Esophagus muscularis mucosa (tissue), 4 donors: ENCODE results near the gene SLC44A4. TPM values are rescaled to one million over a fixed set of nuclear protein-coding genes. Genes with fewer than 3 reads are reported as not detected.
A peak's percentile ranks its signal among the peaks of the same experiment; 100 is the strongest.
"Not testable (repeated sequence)": the region's sequence is repeated elsewhere in the genome, so short reads cannot be mapped to it uniquely, and the experiment has no call there.

Experiments used
- DNase-seq: peaks from one replicate; pipeline ENCODE4 v3.0.0-alpha.2; 2017; ENCODE audit errors: extremely low spot score
- H3K27ac ChIP-seq, 4 donors: fragments of 200-600 bp; sonication (generic); replicated peaks in 1 of 4; 1 replicate in 3 of 4; 2 replicates in 1 of 4; pipeline ENCODE4 v1.5.1; 2016 to 2019; ENCODE audit warnings: mild to moderate bottlenecking in 1 of 4
- H3K27me3 ChIP-seq, 4 donors: fragments of 200-600 bp; sonication (generic); one replicate each; pipeline versions ENCODE4 v1.5.1 to v1.6.0; 2016 to 2019
- H3K36me3 ChIP-seq, 4 donors: fragments of 200-600 bp; sonication (generic); one replicate each; pipeline ENCODE4 v1.5.1; 2016 to 2019
- H3K4me1 ChIP-seq, 4 donors: fragments of 200-600 bp; sonication (generic); one replicate each; pipeline ENCODE4 v1.5.1; 2016 to 2019
- H3K4me3 ChIP-seq, 4 donors: fragments of 200-600 bp; sonication (generic); 1 replicate in 2 of 4; 2 replicates in 2 of 4; pipeline ENCODE4 v1.5.1; 2016 to 2019; ENCODE audit warnings: mild to moderate bottlenecking in 4 of 4, moderate library complexity in 1 of 4
- H3K9me3 ChIP-seq, 4 donors: fragments of 200-600 bp; sonication (generic); 1 replicate in 3 of 4; 2 replicates in 1 of 4; pipeline ENCODE4 v1.5.1; 2016 to 2019
- CTCF ChIP-seq, 3 experiments: fragments of 200-600 bp in 2 of 3; fragments of 450-650 bp in 1 of 3; sonication (generic) in 2 of 3; IDR thresholded peaks; one replicate each; pipeline ENCODE4 v1.5.1; 2017 to 2019; ENCODE audit warnings: antibody characterized with exemption in 3 of 3, mild to moderate bottlenecking in 2 of 3, moderate library complexity in 1 of 3
- EP300 ChIP-seq: sonication (generic); formaldehyde crosslinking; IDR thresholded peaks from one replicate; pipeline ENCODE4 v1.6.1; 2017; ENCODE audit warnings: antibody characterized with exemption
- POLR2A ChIP-seq: fragments of 450-650 bp; IDR thresholded peaks from one replicate; pipeline ENCODE4 v1.6.1; 2017; ENCODE audit warnings: antibody characterized with exemption, moderate library complexity, mild to moderate bottlenecking, low read depth
- POLR2AphosphoS5 ChIP-seq, 2 donors: sonication (generic); formaldehyde crosslinking; IDR thresholded peaks; one replicate each; pipeline ENCODE4 v1.6.1; 2017; ENCODE audit warnings: antibody characterized with exemption in 2 of 2
- WGBS: methylation state at CpG from one replicate; pipeline ENCODE4 v1.1.5; 2018; 5-methylcytosine and 5-hydroxymethylcytosine counted together
- intact Hi-C: fragments of 100-400 bp; cut with DNase I; formaldehyde crosslinking; loops from one replicate; pipeline ENCODE4 v1.15.1; 2023
- total RNA-seq, 4 donors: library from RNA; depleted of rRNA; stranded (reverse); fragments of >200 nt; gene quantifications; one replicate each; pipeline versions ENCODE4 v1.1.0 to v1.2.1, GENCODE V29; 2016

SLC44A4 gene
- total RNA-seq, 4 donors from 2014 or later = 0.19 to 0.80 TPM; not detected in 2

- H3K27me3 ChIP-seq = no peaks in the 10 kb centered on the region
- no peak overlapping the region for H3K27ac ChIP-seq
- intact Hi-C loops = loop anchor here (10.0 kb wide), 1 partner anchor 180 kb away; the partner anchor contains the start of gene LY6G5C
- WGBS = 84% methylated on average over 8 of the region's 8 CpGs
- no peak overlapping the region for H3K4me3 ChIP-seq
- H3K9me3 ChIP-seq = no peaks in the 10 kb centered on the region
- no peak for DNase-seq
- peaks cover 20 to 35% (median 27%) of the 10 kb centered on the region in 4 donors for H3K4me1 ChIP-seq
- peaks cover 2 to 15% (median 13%) of the 10 kb centered on the region in 4 donors for H3K36me3 ChIP-seq
- TF ChIP-seq EP300 (no peak), CTCF (IDR thresholded peaks at IDR 0.05) (no peak), POLR2A (no peak)
These were observed 14.0 kb downstream of the SLC44A4 start for GRCh38 chr6:31864818-31865204.

- Histone ChIP-seq H3K4me3 (peak overlapping the region; percentile 76 to 92 (median 84)), H3K27ac (peak overlapping the region; percentile 89 to 95 (median 92)), H3K4me1 (peaks cover 20 to 35% (median 27%) of the 10 kb centered on the region in 4 donors), H3K36me3 (peaks cover 9 to 21% (median 20%) of the 10 kb centered on the region in 4 donors)
- intact Hi-C loops = loop anchor here (10.0 kb wide), 1 partner anchor 179 kb away; the partner anchor contains the start of gene LY6G5C
- WGBS = 12% methylated on average over 11 of the region's 16 CpGs
- H3K9me3 ChIP-seq, H3K27me3 ChIP-seq, DNase-seq: not testable (repeated sequence)
These were observed 14.7 kb downstream of the SLC44A4 start for GRCh38 chr6:31864123-31864562.

- Histone ChIP-seq H3K4me3 (peak within 1 kb of the TSS; percentile 76 to 92 (median 84)), H3K36me3 (peaks cover 15 to 37% (median 34%) of the 10 kb centered on the region in 4 donors), H3K27ac (peak within 1 kb of the TSS; percentile 89 to 95 (median 92)), H3K27me3 (no peaks in the 10 kb centered on the region), H3K4me1 (peaks cover 20 to 35% (median 27%) of the 10 kb centered on the region in 4 donors), H3K9me3 (no peaks in the 10 kb centered on the region)
- intact Hi-C loops = loop anchor here (10.0 kb wide), 1 partner anchor 178 kb away; the partner anchor contains the start of gene LY6G5C
- WGBS = under 1% methylated on average over 41 of the region's 64 CpGs
- TF ChIP-seq POLR2A (peak; percentile 93), EP300 (no peak), POLR2AphosphoS5 (IDR thresholded peaks at IDR 0.05) (peak; percentile 98)
- DNase-seq = peak; percentile 100
These were observed 16.2 kb downstream of the SLC44A4 start, which contains the start of gene NEU1 for GRCh38 chr6:31862344-31863235. Gene NEU1, minus strand, starts transcription at chr6:31862821. Its CDS starts 45 bp downstream, at chr6:31862776.

GRCh38 chr6:31861919-31862343, 16.9 kb downstream of the SLC44A4 start:
- Histone ChIP-seq H3K27me3 (no peaks in the 10 kb centered on the region), H3K4me3 (peak overlapping the region; percentile 76 to 92 (median 84)), H3K36me3 (peaks cover 15 to 43% (median 41%) of the 10 kb centered on the region in 4 donors), H3K4me1 (peaks cover 20 to 35% (median 27%) of the 10 kb centered on the region in 4 donors), H3K9me3 (no peaks in the 10 kb centered on the region), H3K27ac (peak overlapping the region; percentile 86 to 95 (median 91))
- 32% methylated on average over 10 of the region's 17 CpGs for WGBS
- intact Hi-C loops = loop anchor here (10.0 kb wide), 1 partner anchor 177 kb away; the partner anchor contains the start of gene LY6G5C
- TF ChIP-seq EP300 = no peak
- no peak for TF ChIP-seq POLR2AphosphoS5 (IDR thresholded peaks at IDR 0.05)
- TF ChIP-seq POLR2A = no peak
- no peak for TF ChIP-seq CTCF (IDR thresholded peaks at IDR 0.05)
- DNase-seq = no peak

GRCh38 chr6:31861150-31861549, 17.6 kb downstream of the SLC44A4 start:
- no peaks in the 10 kb centered on the region for H3K9me3 ChIP-seq
- peaks cover 15 to 48% (median 43%) of the 10 kb centered on the region in 4 donors for H3K36me3 ChIP-seq
- 90% methylated on average over 6 of the region's 7 CpGs for WGBS
- no peak for DNase-seq
- intact Hi-C loops = loop anchor here (10.0 kb wide), 1 partner anchor 176 kb away; the partner anchor contains the start of gene LY6G5C
- H3K27me3 ChIP-seq = no peaks in the 10 kb centered on the region
- no peak overlapping the region for H3K4me3 ChIP-seq
- TF ChIP-seq EP300 = no peak
- TF ChIP-seq POLR2AphosphoS5 (IDR thresholded peaks at IDR 0.05) = no peak
- TF ChIP-seq CTCF (IDR thresholded peaks at IDR 0.05) = no peak
- no peak for TF ChIP-seq POLR2A
- H3K27ac ChIP-seq = no peak overlapping the region
- H3K4me1 ChIP-seq = peaks cover 20 to 35% (median 27%) of the 10 kb centered on the region in 4 donors
